Midbrain (tissue), 1 donor: Measurements from ENCODE around the gene CDC73.
"Not testable (repeated sequence)": the region's sequence is repeated elsewhere in the genome, so short reads cannot be mapped to it uniquely, and the experiment has no call there.

ENCODE experiments used
- DNase-seq: peaks from one replicate; lab custom pipeline; 2025; lab: John Stamatoyannopoulos, UW

Gene CDC73

GRCh38 chr1:193113992-193114332 is 7.9 kb upstream of the CDC73 start:
- DNase-seq: no peak

DNA sequence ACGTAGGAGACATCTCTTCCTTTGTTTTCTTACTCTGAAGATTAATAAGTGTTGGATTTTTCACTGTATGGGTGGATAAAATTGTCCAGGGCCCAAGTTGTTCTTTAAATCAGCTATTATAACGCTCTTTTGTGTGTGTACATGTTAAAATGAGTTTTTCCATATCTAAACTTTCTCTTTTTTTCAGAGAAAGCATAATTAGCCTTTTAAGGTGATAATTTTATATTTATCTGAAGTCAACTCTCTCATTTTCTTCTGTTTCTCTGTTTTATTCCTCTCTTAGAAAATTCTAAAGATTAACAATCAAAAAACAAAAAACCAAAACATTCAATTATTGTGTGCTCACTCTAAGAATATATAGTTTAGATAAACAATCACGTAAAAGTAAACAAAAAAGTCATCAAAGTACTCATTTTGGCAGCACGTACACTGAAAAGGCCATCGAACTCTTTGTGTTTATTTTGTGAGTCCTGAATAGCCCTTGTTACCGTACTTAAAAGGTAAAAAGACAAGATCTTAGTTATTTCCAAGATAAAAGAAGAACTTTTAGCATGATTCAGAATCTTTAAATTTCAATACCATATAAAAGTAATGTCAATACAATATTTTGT is 7.2 kb upstream of the CDC73 start:
- DNase-seq: no peak

GRCh38 chr1:193115629-193116227 is 6.1 kb upstream of the CDC73 start:
- no peak for DNase-seq

DNA sequence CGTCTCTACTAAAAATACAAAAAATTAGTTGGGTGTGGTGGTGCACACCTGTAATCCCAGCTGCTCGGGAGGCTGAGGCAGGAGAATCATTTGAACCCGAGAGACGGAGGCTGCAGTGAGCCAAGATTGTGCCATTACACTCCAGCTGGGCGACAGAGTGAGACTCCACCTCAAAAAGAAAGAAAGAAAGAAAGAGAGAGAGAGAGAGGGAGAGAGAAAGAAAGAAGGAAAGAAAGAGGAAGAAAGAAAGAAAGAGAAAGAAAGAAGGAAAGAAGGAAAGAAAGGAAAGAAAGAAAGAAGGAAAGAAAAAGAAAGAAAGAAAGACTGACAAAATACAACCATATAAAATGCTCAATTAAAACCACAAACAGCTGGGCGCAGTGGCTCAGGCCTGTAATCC is 4.7 kb upstream of the CDC73 start:
- not testable (repeated sequence) for DNase-seq

GRCh38 chr1:193118194-193118593 is 3.6 kb upstream of the CDC73 start:
- DNase-seq: no peak

DNA sequence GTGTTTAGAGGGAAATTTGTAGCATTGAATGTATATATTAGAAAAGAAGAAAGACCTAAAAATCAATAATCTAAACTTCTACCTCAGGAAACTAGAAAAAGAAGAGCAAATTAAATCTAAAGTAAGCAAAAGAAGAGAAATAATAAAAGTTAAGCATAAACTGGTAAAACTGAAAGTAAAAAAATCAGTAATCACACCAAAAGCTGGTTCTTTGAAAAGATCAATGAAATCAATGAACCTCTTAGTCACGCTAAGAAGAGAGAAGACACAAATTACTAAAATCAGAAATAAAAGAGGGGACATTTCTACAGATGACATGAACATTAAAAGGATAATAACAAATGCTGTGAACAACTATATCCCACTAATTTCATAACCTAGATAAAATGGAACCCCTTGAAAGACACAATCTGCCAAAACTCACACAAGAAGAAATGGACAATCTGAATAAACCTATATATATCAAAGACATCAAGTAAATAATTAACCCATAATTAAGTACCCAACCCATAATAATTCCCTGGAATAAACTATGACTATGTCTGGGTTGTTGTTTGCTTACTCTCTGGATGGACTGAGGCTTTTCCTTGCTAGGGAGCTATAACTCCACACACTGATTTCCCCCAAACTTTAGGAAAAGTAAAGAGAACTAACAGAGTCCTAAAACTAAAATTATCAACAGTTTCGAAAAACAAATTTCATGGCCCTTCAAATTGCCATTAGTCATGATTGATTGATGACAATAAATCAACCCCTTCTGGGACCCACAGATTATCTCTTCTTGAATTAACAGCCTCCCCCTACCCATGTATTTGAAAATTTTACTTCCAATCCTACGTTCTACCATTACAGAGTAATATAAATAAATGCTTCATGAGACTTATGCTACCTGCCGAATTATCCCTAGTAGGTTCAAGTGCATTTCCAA is 2.8 kb upstream of the CDC73 start:
- DNase-seq: no peak

- no peak for DNase-seq
Measured at GRCh38 chr1:193120604-193121166, 1.1 kb upstream of the CDC73 start.

- DNase-seq: no peak
Measured at GRCh38 chr1:193123751-193124150, 1.9 kb downstream of the CDC73 start.

DNA sequence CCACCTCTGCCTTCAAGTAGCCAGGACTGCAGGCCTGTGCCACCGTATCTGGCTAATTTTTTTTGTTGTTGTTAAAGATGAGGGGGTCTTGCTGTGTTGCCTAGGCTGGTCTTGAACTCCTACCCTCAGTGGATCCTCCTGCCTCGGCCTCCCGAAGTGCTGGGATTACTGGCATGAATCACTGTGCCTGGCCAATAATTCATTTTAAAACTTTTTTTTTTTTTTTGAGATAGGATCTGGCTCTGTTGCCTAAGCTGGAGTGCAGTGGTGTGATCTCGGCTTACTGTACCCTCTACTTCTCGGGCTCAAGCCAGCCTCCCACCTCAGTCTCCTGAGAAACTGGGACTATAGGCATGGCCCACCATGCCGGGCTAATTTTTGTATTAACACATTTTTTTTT is 3.5 kb downstream of the CDC73 start:
- no peak for DNase-seq

DNA sequence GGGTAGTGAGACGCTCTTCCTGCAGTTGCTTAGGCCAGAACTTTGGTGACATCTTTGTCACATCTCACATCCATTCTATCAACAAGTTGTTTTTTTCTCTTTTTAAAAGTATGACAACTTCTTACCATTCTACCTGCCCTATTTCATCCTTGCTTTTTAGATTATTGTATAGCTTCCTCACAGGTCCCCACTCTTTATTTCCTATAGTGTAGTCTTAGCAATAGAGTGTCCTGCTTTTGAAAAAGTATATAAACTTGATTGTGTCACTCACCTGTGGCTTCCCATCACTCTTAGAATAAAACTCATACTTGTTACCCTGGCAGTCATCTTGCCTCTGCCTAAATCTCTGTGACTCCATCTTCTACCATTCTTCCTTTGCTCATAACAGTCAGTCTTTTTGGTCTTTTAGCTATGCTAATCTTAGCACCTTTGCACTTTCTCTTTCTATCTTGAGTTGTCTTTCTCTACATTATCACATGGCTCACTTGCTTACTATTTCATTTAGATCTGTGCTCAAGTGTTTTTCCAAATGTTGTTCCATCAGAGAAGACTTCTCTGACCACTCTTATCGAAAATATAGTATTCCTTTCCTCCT is 9.5 kb downstream of the CDC73 start:
- no peak for DNase-seq

GRCh38 chr1:193140254-193140653 is 18.4 kb downstream of the CDC73 start:
- DNase-seq: no peak

GRCh38 chr1:193141804-193142203 is 20.0 kb downstream of the CDC73 start:
- DNase-seq: no peak

- no peak for DNase-seq
Measured at GRCh38 chr1:193142409-193142808, 20.6 kb downstream of the CDC73 start.

DNA sequence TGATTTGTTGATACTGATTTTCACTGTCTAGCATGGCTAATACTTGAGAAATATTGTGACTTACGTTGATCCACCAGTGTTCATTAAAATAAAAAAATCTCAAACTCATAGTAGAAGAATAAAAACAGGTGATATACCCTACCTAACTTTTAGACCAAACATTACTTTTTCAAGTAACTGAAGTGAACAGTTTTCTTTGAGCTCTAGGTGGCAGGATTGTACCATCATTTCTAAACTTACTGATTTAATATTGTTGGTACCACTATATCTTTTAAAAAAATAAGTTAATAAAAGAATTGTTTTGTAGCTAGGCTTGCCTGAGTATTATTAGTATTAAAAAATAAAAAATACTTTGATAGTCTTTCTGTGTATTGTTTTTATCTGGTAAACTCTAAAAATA is 21.5 kb downstream of the CDC73 start:
- DNase-seq: no peak

DNA sequence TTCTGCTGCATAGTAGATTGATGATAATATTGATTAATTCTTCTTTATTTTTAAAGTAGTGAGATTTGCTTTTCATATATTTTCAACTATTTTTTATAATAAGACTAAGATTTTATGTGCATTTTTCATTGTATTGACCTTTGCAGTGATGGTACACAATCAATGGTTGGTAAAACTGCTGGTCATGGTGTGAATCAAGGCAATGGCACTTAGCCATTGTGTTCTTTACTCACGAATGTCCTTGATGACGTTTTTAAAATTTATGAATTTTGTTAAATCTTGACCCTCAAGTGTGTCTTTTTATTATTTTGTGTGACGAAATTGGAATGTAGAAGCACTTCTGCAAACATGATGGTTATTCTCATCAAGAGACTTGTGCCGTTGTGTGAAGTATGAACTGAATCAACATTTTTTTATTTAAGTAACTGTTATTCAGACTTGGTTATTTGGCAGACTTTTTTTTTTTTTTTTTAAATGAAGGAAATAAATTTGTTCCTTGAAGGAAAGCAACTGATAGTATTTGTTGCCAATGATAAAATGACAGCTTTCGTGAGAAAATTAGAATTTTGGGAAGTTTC is 22.6 kb downstream of the CDC73 start:
- DNase-seq: no peak

DNA sequence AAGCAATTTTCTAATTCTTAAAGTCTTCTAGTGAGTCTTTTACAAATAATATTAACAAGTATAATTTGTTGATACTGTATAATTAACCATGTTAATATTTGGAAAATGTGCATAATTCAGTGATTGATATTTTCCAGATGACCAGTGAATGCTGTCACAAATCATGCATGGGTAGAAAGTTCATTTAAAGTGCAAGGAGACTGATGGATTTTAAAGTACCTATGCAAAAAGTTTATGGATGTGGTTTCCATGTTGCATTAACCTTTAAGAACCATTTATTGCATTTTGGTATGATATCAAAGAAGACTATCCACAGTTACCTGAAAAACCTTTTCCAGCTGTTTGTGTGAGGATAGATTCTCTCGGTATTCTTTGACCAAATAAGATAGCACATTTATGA is 23.2 kb downstream of the CDC73 start:
- no peak for DNase-seq

DNA sequence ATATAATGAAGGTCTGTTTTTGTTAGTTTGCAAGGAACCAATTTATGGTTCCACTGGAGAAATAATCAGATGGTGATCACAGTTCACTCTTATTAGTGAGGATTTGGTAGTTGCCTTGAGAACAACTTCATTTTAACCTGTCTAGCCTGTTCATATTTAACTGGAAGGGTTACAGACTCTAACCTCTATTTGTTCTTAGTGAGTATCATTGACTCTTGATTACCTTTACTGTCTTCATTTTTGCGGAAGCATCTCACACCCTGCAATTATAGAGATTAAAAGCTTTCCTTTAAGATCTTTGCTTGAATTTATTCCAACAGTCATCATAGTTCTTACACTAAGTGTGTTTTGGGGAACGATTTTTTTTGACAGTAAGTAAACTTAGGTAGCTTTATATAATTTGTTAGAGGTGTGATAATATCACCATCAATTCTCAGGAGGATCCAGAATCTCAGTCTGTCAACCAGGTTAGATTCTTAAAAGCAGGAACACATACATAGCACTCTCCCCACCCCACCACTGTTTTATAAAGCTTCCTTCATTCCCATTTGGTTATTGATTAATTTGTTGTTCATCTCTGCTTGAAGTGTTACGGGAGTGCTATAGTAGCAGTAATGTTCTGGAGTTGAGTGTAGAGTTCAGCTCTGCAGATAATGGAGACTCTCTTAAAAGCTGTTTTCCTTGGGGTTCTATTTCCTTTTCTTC is 34.4 kb downstream of the CDC73 start:
- DNase-seq: no peak

DNA sequence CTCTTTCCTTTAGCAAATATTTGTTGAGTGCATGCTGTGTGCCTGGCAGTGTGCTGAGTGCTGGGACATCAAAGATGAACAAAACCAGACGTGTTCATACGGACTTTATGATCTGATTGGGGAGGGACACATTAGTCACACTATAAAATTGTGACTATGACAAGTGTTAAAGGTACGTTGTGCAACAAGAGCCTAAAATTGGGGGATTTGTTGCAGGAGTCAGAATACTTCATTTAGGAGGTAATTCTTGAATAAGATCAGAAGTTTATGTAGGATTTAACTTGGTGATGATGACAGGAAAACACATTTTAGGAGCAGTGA is 35.0 kb downstream of the CDC73 start:
- no peak for DNase-seq

- no peak for DNase-seq
Measured at GRCh38 chr1:193157360-193157759, 35.5 kb downstream of the CDC73 start.

GRCh38 chr1:193176113-193176512 is 54.3 kb downstream of the CDC73 start:
- no peak for DNase-seq

DNA sequence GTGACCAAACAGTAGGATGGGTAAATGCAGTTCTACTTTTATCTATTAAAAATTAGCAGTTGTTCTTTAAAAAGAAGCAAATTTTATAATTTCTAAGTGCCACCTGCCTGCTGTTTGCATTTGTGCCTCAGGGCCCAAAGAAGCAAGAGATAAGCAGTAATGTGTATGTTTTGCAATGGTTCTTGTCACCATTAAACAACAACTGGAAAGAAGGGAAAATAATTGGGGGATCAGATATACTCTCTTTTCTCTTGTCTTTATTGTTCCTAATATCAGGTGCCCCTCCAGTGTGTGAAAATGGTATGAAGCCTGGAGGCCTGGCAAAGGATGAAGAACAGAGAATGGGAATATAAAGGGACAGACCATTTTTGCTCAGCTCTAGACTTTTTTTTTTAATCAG is 55.0 kb downstream of the CDC73 start:
- no peak for DNase-seq

DNA sequence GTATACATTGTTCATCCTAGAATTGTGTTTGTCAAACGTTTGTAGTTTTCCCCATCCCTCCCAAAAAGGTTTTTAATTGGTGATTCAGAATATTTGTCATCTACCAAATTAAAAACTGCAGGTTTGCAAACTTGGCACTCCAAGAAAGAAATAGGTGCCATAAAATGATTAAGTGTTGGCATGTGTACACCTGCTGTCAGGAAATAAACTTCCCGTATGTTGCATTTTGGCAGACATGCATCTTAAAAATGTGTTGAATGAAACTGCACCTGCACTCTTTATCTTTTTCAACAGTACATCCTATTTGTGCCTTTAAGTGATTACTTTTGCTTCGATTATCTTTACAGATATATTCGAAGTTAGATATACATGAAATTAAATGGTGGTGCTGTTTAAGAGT is 57.3 kb downstream of the CDC73 start:
- DNase-seq: no peak
